GM21447 (cell line): ENCODE measurements around the gene FOXD4L6.
"Not testable (repeated sequence)": the region's sequence is repeated elsewhere in the genome, so short reads cannot be mapped to it uniquely, and the experiment has no call there.

Experiments used
- ATAC-seq: cut with Tn5 transposase; IDR thresholded peaks from one replicate; pipeline ENCODE4 v1.9.1; 2021; ENCODE audit not compliant: unreplicated experiment

The FOXD4L6 gene

GRCh38 chr9:41128581-41128980 is at the start of gene FOXD4L6:
Gene FOXD4L6, minus strand, starts transcription at chr9:41128681. Its CDS starts 298 bp downstream, at chr9:41128383.
- not testable (repeated sequence) for ATAC-seq

- not testable (repeated sequence) for ATAC-seq
Observed at GRCh38 chr9:41174994-41175393, 46.5 kb upstream of the FOXD4L6 start.

GRCh38 chr9:41150116-41150515 is 21.6 kb upstream of the FOXD4L6 start:
- not testable (repeated sequence) for ATAC-seq

GRCh38 chr9:41141878-41142277 is 13.4 kb upstream of the FOXD4L6 start:
- not testable (repeated sequence) for ATAC-seq

- ATAC-seq: not testable (repeated sequence)
Observed at GRCh38 chr9:41126746-41127446, 1.6 kb downstream of the FOXD4L6 start.

GRCh38 chr9:41125936-41126335 is 2.5 kb downstream of the FOXD4L6 start:
- not testable (repeated sequence) for ATAC-seq

GRCh38 chr9:41125109-41125658 is 3.3 kb downstream of the FOXD4L6 start:
- not testable (repeated sequence) for ATAC-seq

GRCh38 chr9:41124250-41125108 is 4.0 kb downstream of the FOXD4L6 start:
- not testable (repeated sequence) for ATAC-seq

GRCh38 chr9:41123812-41124211 is 4.7 kb downstream of the FOXD4L6 start:
- ATAC-seq: not testable (repeated sequence)

- not testable (repeated sequence) for ATAC-seq
Observed at GRCh38 chr9:41123396-41123795, 5.1 kb downstream of the FOXD4L6 start.

GRCh38 chr9:41120696-41121095 is 7.8 kb downstream of the FOXD4L6 start:
- ATAC-seq: not testable (repeated sequence)

- ATAC-seq: not testable (repeated sequence)
Observed at GRCh38 chr9:41119719-41120118, 8.8 kb downstream of the FOXD4L6 start.

GRCh38 chr9:41119311-41119710 is 9.2 kb downstream of the FOXD4L6 start:
- ATAC-seq: not testable (repeated sequence)

- ATAC-seq: not testable (repeated sequence)
Observed at GRCh38 chr9:41113348-41113747, 15.1 kb downstream of the FOXD4L6 start.

- ATAC-seq: not testable (repeated sequence)
Observed at GRCh38 chr9:41111414-41111813, 17.1 kb downstream of the FOXD4L6 start.

- not testable (repeated sequence) for ATAC-seq
Observed at GRCh38 chr9:41110913-41111312, 17.6 kb downstream of the FOXD4L6 start.

- ATAC-seq: not testable (repeated sequence)
Observed at GRCh38 chr9:41109253-41109652, 19.2 kb downstream of the FOXD4L6 start.

GRCh38 chr9:41108816-41109215 is 19.7 kb downstream of the FOXD4L6 start:
- not testable (repeated sequence) for ATAC-seq

- not testable (repeated sequence) for ATAC-seq
Observed at GRCh38 chr9:41106472-41107116, 21.9 kb downstream of the FOXD4L6 start.

GRCh38 chr9:41105557-41106253 is 22.8 kb downstream of the FOXD4L6 start:
- not testable (repeated sequence) for ATAC-seq
